ENCODE results near the gene SPEM3.
"Not testable (repeated sequence)": the region's sequence is repeated elsewhere in the genome, so short reads cannot be mapped to it uniquely, and the experiment has no call there.

SPEM3 gene

DNA sequence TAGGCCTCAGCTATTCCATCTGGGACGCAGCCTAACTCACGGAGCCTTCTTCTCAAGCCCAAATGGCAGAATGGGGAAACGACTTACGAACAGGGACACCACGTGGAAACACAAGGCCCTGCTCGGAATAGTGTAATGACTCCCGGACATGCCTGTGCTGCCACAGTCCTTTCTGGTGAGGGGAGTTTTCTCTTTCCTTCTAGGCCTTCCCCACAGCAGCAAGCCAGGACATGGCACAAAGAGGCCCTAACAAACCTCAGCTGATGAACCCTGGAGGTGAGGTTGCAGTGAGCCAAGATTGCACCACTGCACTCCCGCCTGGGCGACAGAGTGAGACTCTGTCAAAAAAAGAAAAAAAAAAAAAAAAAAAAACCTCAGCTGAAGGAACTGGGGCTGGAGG, 35.4 kb downstream of the SPEM3 start:
- no peak for DNase-seq (ENCODE audit: extremely low read depth, low read depth)
- TF ChIP-seq, protein P1, sequence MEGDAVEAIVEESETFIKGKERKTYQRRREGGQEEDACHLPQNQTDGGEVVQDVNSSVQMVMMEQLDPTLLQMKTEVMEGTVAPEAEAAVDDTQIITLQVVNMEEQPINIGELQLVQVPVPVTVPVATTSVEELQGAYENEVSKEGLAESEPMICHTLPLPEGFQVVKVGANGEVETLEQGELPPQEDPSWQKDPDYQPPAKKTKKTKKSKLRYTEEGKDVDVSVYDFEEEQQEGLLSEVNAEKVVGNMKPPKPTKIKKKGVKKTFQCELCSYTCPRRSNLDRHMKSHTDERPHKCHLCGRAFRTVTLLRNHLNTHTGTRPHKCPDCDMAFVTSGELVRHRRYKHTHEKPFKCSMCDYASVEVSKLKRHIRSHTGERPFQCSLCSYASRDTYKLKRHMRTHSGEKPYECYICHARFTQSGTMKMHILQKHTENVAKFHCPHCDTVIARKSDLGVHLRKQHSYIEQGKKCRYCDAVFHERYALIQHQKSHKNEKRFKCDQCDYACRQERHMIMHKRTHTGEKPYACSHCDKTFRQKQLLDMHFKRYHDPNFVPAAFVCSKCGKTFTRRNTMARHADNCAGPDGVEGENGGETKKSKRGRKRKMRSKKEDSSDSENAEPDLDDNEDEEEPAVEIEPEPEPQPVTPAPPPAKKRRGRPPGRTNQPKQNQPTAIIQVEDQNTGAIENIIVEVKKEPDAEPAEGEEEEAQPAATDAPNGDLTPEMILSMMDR (IDR thresholded peaks at IDR 0.05; ENCODE audit: low read depth, low read length) = no peak

DNA sequence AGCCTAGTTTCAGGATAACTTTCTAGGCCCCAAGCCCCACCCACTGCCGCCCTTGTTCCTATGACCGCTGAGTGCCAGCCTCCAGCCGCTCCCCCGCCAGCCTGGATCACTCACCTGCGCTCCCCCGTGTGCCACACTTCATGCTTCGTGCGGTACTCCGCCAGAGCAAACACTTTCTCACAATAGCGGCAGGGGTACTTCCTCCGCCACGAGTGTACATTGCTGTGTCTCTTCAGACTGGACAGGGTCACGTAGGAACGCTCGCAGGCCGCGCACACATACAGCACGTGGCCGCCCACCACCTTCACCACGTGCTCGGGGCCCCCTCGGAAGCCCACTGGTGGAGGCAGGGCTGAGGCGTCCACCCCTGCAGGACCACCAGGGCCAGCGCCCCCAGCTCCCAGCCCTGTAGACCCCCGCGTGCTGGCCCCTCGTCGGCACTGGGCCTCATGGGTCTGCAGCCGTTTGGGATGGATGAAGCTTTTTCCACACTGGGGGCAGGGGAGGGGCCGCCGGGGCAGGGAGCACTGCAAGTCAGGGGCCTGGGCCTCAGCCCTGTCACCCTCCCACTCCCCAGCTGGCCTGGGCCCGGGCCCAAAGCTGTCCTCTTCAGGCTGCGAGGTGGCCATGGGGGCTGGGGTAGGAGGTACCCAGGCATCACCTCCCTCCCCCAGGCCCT, 37.1 kb downstream of the SPEM3 start:
- DNase-seq (ENCODE audit: extremely low read depth, low read depth) = no peak
- TF ChIP-seq, protein P1 (IDR thresholded peaks at IDR 0.05; ENCODE audit: low read depth, low read length) = no peak

DNA sequence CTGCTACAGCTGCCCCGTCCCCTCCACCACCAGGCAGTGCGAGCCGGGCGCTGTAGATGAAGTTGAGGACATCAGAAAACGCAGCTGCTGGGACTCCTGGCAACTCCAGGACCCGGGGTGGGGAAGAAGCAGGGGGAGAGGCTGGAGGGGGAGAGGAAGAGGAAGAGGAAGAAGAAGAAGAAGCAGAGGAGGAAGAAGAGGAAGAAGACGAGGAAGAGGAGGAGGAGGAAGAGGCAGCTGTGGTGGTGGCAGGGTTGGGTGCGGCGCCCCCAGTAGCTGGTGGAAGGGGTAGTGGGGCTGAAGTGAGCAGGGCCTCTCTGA, 37.6 kb downstream of the SPEM3 start:
- TF ChIP-seq, protein P1 (IDR thresholded peaks at IDR 0.05; ENCODE audit: low read depth, low read length) = no peak
- DNase-seq (ENCODE audit: extremely low read depth, low read depth) = no peak

DNA sequence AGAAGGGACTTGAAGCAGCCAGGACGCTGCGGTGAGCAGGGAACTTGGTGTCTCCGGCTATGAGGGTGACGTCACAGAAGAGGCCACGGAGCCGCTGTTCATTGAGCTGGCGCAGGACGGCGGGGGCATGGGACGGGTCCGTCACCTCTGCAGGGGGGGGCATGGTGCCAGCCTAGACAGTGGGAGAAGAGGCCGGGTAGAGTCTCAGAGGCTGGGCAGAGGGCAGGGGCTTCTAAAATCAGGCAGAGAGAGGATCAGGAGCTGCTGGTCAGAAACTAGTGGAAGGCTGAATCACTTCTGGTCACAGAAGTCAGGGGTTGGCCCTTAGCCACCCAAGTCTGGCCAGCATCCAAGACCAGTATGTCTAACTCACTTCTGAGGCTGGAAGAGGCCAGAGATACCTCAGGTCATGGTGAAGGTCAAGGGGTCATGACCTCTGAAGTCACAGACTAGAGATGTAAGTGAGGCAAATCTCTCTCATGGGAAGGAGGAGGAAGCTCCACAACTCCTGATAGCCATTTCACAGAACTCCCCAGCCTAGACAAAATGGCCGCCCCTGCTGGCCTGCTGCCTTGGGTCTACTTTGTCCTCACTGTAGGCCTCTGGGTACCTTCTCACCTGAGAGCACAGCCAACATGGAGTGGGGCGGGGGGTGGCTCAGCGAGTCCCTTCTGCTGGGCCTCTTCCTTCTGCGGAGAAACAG, 38.1 kb downstream of the SPEM3 start:
- DNase-seq (ENCODE audit: extremely low read depth, low read depth) = no peak
- TF ChIP-seq, protein P1 (IDR thresholded peaks at IDR 0.05; ENCODE audit: low read depth, low read length) = no peak

DNA sequence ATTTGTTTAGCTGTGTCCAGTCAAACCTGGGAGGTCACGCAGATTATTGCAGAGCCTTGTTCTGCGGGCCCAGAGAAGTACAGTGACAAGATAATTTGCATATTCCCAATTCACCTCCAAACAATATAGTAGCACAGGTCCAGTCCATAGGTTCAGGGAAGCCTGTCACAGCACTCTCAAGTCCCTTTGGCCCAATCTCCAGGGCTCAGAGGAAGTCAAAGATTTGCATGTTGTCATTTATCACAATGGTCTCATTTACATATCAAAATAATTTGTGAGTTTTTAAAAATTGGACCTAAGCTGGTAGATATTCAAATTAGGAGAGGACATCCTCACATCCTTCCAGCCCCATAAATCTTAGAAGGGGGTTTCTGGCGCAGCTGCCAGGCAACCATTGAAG, 38.8 kb downstream of the SPEM3 start:
- TF ChIP-seq, protein P1 (IDR thresholded peaks at IDR 0.05; ENCODE audit: low read depth, low read length) = no peak

DNA sequence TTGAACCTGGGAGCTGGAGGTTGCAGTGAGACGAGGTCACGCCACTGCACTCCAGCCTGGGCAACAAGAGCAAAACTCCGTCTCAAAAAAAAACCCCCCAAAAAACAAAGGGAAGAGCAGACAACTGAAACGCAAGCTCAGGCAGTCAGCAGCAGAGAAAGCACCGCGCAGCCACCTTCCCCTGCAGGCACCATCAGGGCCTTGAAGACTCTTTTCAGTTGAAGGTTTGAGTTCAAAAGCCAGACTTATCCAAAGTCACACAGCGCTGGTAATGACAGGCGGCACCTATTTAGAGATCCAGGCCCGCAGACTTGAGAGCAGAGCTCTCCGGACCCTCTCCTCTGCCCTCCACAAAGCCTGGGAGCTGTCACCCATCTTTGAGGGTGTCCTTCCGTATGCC, 39.6 kb downstream of the SPEM3 start:
- DNase-seq (ENCODE audit: extremely low read depth, low read depth) = no peak
- TF ChIP-seq, protein P1 (IDR thresholded peaks at IDR 0.05; ENCODE audit: low read depth, low read length) = no peak

More for the DNA sequence above, 38.8 kb downstream of the SPEM3 start:
- DNase-seq (ENCODE audit: extremely low read depth, low read depth) = no peak

DNA sequence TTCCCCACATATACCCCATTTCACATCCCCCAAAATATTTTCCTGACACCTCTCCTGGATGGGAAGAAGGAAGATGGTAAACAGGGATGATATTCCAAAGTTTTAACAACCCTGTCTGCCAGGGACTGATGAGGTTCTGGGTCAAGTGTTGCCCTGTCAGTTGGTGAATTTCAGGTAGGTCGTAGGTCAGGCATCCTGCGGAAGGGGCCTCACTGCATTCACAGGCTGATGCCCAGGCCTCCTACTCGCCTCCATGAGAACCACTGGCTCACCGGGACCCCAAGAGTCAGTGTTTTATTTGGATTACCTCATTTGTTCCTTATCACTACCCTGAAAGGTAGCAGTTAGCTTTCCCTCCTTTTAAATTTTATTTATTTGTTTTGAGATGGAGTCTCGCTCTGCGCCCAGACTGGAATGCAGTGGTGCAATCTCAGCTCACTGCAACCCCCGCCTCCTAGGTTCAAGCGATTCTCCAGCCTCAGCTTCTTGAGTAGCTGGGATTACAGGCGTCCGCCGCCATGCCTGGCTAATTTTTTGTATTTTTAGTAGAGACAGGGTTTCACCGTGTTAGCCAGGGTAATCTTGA, 40.2 kb downstream of the SPEM3 start:
- TF ChIP-seq, protein P1 (IDR thresholded peaks at IDR 0.05; ENCODE audit: low read depth, low read length) = no peak

DNA sequence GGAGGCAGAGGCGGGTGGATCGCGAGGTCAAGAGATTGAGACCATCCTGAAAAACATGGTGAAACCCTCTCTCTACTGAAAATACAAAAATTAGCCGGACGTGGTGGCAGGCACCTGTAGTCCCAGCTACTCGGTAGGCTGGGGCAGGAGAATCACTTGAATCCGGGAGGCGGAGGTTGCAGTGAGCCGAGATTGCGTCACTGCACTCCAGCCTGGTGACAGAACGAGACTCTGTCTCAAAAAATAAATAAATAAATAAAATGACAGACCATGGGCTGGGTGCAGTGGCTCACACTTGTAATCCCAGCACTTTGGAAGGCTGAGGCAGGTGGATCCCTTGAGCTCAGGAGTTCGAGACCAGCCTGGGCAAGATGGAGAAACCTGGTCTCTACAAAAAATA, 41.2 kb downstream of the SPEM3 start:
- DNase-seq (ENCODE audit: extremely low read depth, low read depth) = not testable (repeated sequence)

More for the DNA sequence above, 40.2 kb downstream of the SPEM3 start:
- no peak for DNase-seq (ENCODE audit: extremely low read depth, low read depth)

DNA sequence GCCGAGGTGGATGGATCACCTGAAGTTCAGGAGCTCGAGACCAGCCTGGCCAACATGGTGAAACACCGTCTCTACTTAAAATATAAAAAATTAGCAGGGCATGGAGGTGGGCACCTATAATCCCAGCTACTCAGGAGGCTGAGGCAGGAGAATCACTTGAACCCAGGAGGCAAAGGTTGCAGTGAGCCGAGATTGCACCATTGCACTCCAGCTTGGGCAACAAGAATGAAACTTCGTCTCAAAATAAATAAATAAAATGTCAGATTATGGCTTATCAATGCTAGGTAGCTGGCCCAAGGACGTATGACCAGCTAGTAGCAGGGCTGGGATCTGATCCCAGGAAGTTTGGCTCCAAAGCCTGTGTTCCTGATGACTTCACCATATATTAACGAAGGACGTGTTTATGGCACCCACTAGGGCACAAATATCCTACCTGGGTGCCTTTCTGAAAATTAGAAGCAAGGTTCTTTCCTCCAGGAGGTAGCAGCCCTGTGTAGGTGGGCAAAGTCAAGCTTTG, 41.9 kb downstream of the SPEM3 start:
- not testable (repeated sequence) for DNase-seq (ENCODE audit: extremely low read depth, low read depth)

All from AG09319 (cell line).